Smooth muscle cell (in vitro differentiated cells): ENCODE data around the gene UBA3. TPM values are rescaled to one million over a fixed set of nuclear protein-coding genes. Genes with fewer than 3 reads are reported as not detected.

Experiments used
- DNase-seq: peaks from one replicate; lab custom pipeline; 2025; ENCODE audit not compliant: unreplicated experiment; lab: John Stamatoyannopoulos, UW
- H2AFZ ChIP-seq: fragments of 200-600 bp; sonication (generic); 2 replicates; pipeline ENCODE4 v1.6.0; 2016; ENCODE audit warnings: antibody characterized with exemption, low read depth, mild to moderate bottlenecking
- H3F3A ChIP-seq: fragments of 200-600 bp; sonication (generic); 2 replicates; pipeline ENCODE4 v1.6.0; 2017; ENCODE audit warnings: antibody characterized with exemption, low read depth
- H3K27ac ChIP-seq: fragments of 200-600 bp; sonication (generic); 2 replicates; pipeline ENCODE4 v1.5.1; 2016; ENCODE audit warnings: low read depth, mild to moderate bottlenecking
- H3K27me3 ChIP-seq: fragments of 200-600 bp; sonication (generic); 2 replicates; pipeline ENCODE4 v1.6.1; 2016; ENCODE audit warnings: low read depth, mild to moderate bottlenecking
- H3K36me3 ChIP-seq: fragments of 200-600 bp; sonication (generic); 2 replicates; pipeline ENCODE4 v1.5.1; 2016; ENCODE audit warnings: low read depth
- H3K4me1 ChIP-seq: fragments of 200-600 bp; sonication (generic); 2 replicates; pipeline ENCODE4 v1.5.1; 2016; ENCODE audit warnings: low read depth
- H3K4me2 ChIP-seq: fragments of 200-600 bp; sonication (generic); 2 replicates; pipeline ENCODE4 v1.6.0; 2016; ENCODE audit warnings: mild to moderate bottlenecking
- H3K4me3 ChIP-seq: fragments of 200-600 bp; sonication (generic); 2 replicates; pipeline ENCODE4 v1.5.1; 2016; ENCODE audit warnings: mild to moderate bottlenecking
- H3K79me2 ChIP-seq: fragments of 200-600 bp; sonication (generic); 2 replicates; pipeline ENCODE4 v1.6.0; 2016; ENCODE audit warnings: low read depth, mild to moderate bottlenecking
- H3K9ac ChIP-seq: fragments of 200-600 bp; sonication (generic); 2 replicates; pipeline ENCODE4 v1.6.0; 2016; ENCODE audit warnings: low read depth
- H3K9me3 ChIP-seq: fragments of 200-600 bp; sonication (generic); replicated peaks from 2 replicates; pipeline ENCODE4 v1.5.1; 2016; ENCODE audit warnings: low read depth
- H4K20me1 ChIP-seq: fragments of 200-600 bp; sonication (generic); 2 replicates; pipeline ENCODE4 v1.6.0; 2016; ENCODE audit warnings: low read depth
- CTCF ChIP-seq: fragments of 200-600 bp; sonication (generic); IDR thresholded peaks from 2 replicates; pipeline ENCODE4 v1.5.1; 2017; ENCODE audit warnings: borderline replicate concordance, mild to moderate bottlenecking, antibody characterized with exemption; ENCODE audit not compliant: insufficient read depth, poor library complexity, severe bottlenecking
- WGBS: methylation state at CpG from one replicate; pipeline ENCODE4 v1.1.7; 2016; ENCODE audit warnings: low lambda C conversion rate; 5-methylcytosine and 5-hydroxymethylcytosine counted together
- polyA plus RNA-seq: library from polyadenylated mRNA; unstranded; fragments of >200 nt; fragmentation: Nextera tagmentation; extraction: Ambion mirVana; gene quantifications from 2 replicates; pipeline ENCODE4 v1.2.1, GENCODE V29; 2016
- total RNA-seq: library from RNA; depleted of rRNA; stranded (reverse); fragments of >200 nt; gene quantifications from 2 replicates; pipeline ENCODE4 v1.2.3, GENCODE V29; 2014

The UBA3 gene
- total and polyA plus RNA-seq, 2 experiments from 2014 or later = 47.5 to 71.2 TPM

GRCh38 chr3:69090021-69090420 is 9.9 kb upstream of the UBA3 start:
- Histone ChIP-seq H3K27ac (peak overlapping the region; percentile 36), H3K36me3 (no peaks in the 10 kb centered on the region), H3K4me3 (no peak overlapping the region), H3K9ac (no peak overlapping the region), H2AFZ (no peak overlapping the region), H3F3A (peaks cover 10% of the 10 kb centered on the region), H4K20me1 (peaks cover 78% of the 10 kb centered on the region), H3K4me1 (peaks cover 29% of the 10 kb centered on the region), H3K4me2 (peak overlapping the region; percentile 20), H3K79me2 (peaks cover 52% of the 10 kb centered on the region), H3K9me3 (no peaks in the 10 kb centered on the region), H3K27me3 (no peaks in the 10 kb centered on the region)
- no peak for TF ChIP-seq CTCF
- 43% methylated on average over 3 of the region's 3 CpGs for WGBS
- no peak for DNase-seq

GRCh38 chr3:69088063-69088462 is 7.9 kb upstream of the UBA3 start:
- WGBS = 30% methylated on average over 2 of the region's 2 CpGs
- H4K20me1 ChIP-seq = peaks cover 59% of the 10 kb centered on the region
- no peak for DNase-seq

GRCh38 chr3:69087030-69087791 is 7.0 kb upstream of the UBA3 start:
- Histone ChIP-seq H3K4me2 (peak overlapping the region; percentile 92), H3K4me1 (peaks cover 50% of the 10 kb centered on the region), H3K79me2 (peaks cover 43% of the 10 kb centered on the region), H3K4me3 (peak overlapping the region; percentile 91), H3K27ac (peak overlapping the region; percentile 92), H3K9ac (no peak overlapping the region), H3K9me3 (no peaks in the 10 kb centered on the region), H2AFZ (no peak overlapping the region), H3K27me3 (no peaks in the 10 kb centered on the region), H3K36me3 (no peaks in the 10 kb centered on the region), H3F3A (peaks cover 23% of the 10 kb centered on the region), H4K20me1 (peaks cover 51% of the 10 kb centered on the region)
- DNase-seq = no peak
- no peak for TF ChIP-seq CTCF
- 94% methylated on average over 3 of the region's 3 CpGs for WGBS

More at GRCh38 chr3:69088063-69088462, 7.9 kb upstream of the UBA3 start:
- no peaks in the 10 kb centered on the region for H3K9me3 ChIP-seq
- peaks cover 16% of the 10 kb centered on the region for H3F3A ChIP-seq
- H3K9ac ChIP-seq = no peak overlapping the region
- H2AFZ ChIP-seq = no peak overlapping the region
- peaks cover 45% of the 10 kb centered on the region for H3K79me2 ChIP-seq
- peak overlapping the region; percentile 92 for H3K4me2 ChIP-seq
- H3K27me3 ChIP-seq = no peaks in the 10 kb centered on the region
- peaks cover 42% of the 10 kb centered on the region for H3K4me1 ChIP-seq
- TF ChIP-seq CTCF = no peak
- peak overlapping the region; percentile 92 for H3K27ac ChIP-seq
- H3K36me3 ChIP-seq = no peaks in the 10 kb centered on the region
- H3K4me3 ChIP-seq = peak overlapping the region; percentile 91
